ENCODE measurements around the gene MUC21.
"Not testable (repeated sequence)": the region's sequence is repeated elsewhere in the genome, so short reads cannot be mapped to it uniquely, and the experiment has no call there.

Gene MUC21

DNA sequence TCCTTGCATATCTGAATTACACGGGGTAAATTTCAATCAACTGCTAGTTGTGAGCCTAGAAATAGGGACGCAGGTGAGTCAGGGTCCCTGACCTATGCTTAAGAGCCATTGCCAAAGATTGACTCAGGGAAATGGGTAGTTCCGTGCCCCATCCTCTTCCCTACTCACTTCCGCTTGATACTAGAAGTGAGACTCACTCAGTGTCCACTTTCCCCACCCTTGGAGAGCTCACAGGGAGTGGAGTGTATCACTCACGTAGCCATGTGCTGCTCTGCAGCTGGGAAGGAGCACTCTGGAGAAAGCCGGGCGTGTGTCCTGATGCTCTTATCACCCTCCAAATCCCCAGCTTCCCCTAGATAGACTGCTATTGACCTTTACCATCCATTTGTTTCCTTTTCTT lies 26.2 kb downstream of the MUC21 start:
- no peak for DNase-seq (ENCODE audit: low spot score)

DNA sequence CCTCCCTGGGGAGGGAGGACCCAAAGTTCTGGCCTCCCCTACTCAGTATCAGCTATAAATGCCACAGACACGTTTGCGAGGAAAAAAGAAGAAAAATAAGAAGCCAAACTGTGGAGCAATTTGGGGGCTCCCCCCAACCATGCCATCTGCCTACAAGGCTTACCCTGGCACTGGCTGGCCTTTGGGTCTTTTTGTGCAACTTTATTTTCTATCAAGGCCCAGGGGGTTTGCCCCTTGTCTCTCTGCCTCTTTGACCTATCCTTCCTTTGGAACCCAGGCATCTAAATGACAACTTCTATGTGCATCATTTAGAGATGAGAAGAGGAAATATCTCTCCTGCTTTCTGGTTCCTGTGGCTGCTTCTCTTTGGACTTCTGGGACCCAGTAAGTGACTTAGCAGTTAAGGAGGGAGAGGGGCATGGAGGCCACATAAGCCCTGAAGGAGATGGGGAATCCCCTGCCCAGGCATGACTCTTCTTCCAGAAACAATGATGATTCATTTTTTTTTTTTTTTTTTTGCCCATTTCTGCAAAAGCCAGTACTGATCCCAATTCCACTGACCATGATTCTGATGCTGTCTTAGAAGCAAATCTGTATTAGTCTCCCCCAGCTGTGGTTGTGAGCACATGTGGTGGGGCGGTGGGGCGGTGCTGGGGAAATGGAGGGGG lies 27.0 kb downstream of the MUC21 start, which contains the start of gene MUC22:
MUC22 (plus strand) TSS at position 82 of the 668 bp plus-strand sequence; CDS start at position 315, 233 bp downstream.
- DNase-seq (ENCODE audit: low spot score), result no peak

DNA sequence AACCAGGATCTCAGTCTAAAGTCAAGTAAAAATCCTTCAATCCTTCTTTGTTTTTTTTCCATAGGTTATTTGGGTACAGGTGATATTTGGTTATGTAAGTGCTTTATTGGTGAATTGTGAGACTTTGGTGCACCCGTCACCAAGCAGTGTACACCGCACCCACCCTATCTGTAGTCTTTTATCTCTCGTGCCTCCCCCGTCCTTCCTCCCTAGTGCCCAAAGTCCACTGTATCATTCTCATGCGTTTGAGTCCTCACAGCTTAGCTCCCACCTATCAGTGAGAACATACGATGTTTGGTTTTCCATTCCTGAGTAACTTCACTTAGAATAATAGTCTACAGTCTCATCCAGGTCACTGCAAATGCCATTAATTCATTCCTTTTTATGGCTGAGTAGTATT lies 27.6 kb downstream of the MUC21 start:
- no peak for DNase-seq (ENCODE audit: low spot score)

DNA sequence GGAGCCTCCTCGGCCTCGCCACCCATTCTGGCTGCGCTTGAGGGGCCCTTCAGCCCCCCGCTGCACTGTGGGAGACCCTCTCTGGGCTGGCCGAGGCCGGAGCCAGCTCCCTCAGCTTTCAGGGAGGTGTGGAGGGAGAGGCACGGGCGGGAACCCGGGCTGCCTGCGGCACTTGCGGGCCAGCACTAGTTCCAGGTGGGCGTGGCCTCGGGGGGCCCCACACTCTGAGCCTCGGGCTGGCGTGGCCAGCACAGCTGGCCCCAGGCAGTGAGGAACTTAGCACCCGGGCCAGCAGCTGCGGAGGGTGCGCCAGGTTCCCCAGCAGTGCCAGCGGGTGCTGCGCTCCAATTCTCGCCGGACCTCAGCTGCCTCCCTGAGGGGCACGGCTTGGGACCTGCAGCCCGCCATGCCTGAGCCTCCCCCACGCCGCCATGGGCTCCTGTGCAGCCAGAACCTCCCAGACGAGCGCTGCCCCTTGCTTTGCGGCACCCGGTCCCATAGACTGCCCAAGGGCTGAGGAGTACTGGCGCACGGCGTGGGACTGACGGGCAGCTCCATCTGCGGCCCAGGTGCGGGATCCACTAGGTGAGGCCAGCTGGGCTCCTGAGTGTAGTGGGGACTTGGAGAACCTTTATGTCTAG lies 33.3 kb downstream of the MUC21 start:
- DNase-seq (ENCODE audit: low spot score), result no peak

GRCh38 chr6:31017436-31017835 lies 33.9 kb downstream of the MUC21 start:
- DNase-seq (ENCODE audit: low spot score), result not testable (repeated sequence)

GRCh38 chr6:31020057-31020456 lies 36.5 kb downstream of the MUC21 start:
- no peak for DNase-seq (ENCODE audit: low spot score)

DNA sequence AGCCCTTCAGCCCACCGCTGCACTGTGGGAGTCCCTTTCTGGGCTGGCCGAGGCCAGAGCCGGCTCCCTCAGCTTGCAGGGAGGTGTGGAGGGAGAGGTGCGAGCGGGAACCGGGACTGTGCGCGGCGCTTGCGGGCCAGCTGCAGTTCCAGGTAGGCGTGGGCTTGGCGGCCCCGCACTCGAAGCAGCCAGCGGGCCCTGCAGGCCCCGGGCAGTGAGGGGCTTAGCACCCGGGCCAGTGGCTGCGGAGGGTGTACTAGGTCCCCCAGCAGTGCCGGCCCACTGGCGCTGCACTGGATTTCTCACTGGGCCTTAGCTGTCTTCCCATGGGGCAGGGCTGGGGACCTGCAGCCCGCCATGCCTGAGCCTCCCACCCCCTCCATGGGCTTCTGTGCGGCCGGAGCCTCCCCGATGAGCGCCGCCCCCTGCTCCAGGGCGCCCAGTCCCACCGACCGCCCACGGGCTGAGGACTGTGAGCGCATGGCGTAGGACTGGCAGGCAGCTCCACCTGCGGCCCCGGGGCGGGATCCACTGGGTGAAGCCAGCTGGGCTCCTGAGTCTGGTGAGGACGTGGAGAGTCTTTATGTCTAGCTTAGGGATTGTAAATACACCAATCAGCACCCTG lies 37.2 kb downstream of the MUC21 start:
- DNase-seq (ENCODE audit: low spot score), result not testable (repeated sequence)

- not testable (repeated sequence) for DNase-seq (ENCODE audit: low spot score)
Measured at GRCh38 chr6:31021705-31022531, 38.4 kb downstream of the MUC21 start.

GRCh38 chr6:31025595-31025994 lies 42.1 kb downstream of the MUC21 start:
- DNase-seq (ENCODE audit: low spot score), result no peak

DNA sequence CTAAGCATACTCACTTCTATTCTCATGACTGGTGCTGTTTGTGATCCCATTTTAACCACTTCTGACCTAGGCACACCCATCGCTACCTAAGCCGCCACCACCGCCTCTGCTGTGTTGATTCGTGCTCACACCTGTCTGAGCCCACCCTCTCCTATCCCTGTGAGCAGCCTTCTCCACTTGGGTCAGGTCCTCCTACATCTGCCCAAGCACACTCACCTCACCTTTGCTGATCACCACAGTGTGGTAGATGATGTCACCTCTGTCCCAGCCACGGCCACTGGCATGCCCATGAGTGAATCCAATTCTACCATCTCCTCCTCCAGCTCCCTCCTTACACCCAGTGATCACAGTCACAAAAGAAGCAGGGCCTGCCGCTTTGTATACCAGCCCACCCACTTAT lies 47.6 kb downstream of the MUC21 start:
- no peak for DNase-seq (ENCODE audit: low spot score)

- DNase-seq (ENCODE audit: low spot score), result no peak
Measured at GRCh38 chr6:31033075-31033474, 49.6 kb downstream of the MUC21 start.

DNA sequence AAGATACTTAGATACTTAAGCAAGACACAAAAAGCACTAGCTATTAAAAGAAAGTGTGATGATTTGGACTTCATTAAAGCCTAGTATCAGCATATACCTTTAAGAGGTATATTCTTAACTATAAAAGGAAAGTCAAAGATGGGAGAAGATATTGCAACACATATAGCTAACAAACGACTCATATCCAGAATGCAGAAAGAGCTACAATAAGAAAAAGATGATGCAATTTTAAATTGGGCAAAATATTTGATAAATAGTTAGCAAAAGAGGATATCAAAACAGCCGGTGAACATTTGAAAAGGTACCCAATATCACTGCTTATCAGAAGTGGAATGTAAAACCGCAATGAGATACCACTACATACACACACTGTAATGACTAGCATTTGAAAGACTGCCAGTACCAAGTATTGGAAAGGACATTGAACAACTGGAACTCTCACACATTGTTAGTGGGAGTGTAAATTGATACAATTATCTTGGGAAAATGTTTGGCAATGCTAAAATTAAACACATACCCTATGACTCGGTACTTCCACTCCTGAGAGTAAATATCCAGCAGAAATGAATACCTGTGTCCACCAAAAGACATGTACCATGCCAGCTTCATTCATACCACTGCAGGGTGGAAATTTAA lies 52.5 kb downstream of the MUC21 start:
- DNase-seq (ENCODE audit: low spot score), result no peak

DNA sequence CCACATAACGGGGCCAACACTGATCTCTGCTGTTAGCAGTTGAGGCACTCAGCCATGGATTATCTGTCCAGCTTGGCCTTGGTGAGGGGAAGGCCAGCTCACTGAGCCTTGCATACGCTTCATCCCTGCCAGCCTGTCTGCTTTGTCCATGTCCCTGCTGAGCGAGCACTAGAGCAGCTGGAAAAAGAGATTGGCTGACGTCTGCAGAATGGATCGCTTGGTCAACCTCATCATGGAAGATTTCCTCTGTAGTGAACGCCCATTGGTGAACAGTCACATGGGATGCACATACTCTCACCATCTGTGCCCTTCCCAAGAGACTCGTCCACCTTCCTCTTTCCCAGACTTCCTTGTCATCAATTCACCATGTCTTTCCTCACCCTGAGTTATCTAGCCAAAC lies 53.7 kb downstream of the MUC21 start:
- no peak for DNase-seq (ENCODE audit: low spot score)

GRCh38 chr6:31037682-31038081 lies 54.2 kb downstream of the MUC21 start:
- DNase-seq (ENCODE audit: low spot score), result no peak

GRCh38 chr6:31038559-31038958 lies 55.0 kb downstream of the MUC21 start:
- DNase-seq (ENCODE audit: low spot score), result no peak
